Measurements from ENCODE around the gene CDH9.

GRCh38 chr5:27010646-27011045 lies 27.7 kb downstream of the CDH9 start:
- TF ChIP-seq TARDBP (CRISPR knock-in tag; IDR thresholded peaks at IDR 0.05) (no peak), GABPA (IDR thresholded peaks at IDR 0.05; ENCODE audit: low read depth, low read length) (no peak), GABPA (CRISPR knock-in tag; IDR thresholded peaks at IDR 0.05; ENCODE audit: low read depth) (no peak), ZSCAN30 (CRISPR knock-in tag; IDR thresholded peaks at IDR 0.05) (no peak), SP2 (CRISPR knock-in tag; IDR thresholded peaks at IDR 0.05) (no peak)

Measured in HepG2 (cell line).